ENCODE data around the gene EML4. TPM values are rescaled to one million over a fixed set of nuclear protein-coding genes. Genes with fewer than 3 reads are reported as not detected.

The EML4 gene
- total and polyA plus RNA-seq, 2 donors (not counting 1 experiment from before 2014, with no cell fraction given): 49.4 to 134 TPM

DNA sequence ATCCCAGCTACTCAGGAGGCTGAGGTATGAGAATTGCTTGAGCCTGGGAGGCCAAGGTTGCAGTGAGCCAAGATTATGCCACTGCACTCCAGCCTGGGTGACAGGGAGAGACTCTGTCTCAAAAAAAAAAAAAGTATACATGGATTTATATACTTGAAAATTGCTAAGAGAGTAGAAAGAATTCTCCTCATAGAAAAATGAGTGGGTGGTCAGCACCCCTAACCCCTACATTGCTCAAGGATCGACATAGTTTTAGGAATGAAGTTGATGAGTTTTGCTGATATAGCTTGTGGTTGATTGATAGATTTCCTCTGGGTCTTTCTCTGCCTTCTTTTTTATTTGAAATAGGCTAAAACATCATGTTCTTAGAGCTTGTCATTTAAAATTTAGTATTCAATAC, 58.9 kb downstream of the EML4 start:
- no peak overlapping the region for H3K4me3 Mint-ChIP-seq
- peaks cover 62% of the 10 kb centered on the region for H4K20me1 ChIP-seq (ENCODE audit: control insufficient read depth, insufficient read depth, low read length, poor library complexity, severe bottlenecking)
- no CpG with 5 or more reads among the region's 1 CpG for WGBS (ENCODE audit: insufficient coverage)
- intact Hi-C loops (cut with micrococcal nuclease): no loop called here
- H3K27me3 Mint-ChIP-seq: no peaks in the 10 kb centered on the region
- no peak overlapping the region for H3K27ac Mint-ChIP-seq
- no peak overlapping the region for H2AFZ ChIP-seq (ENCODE audit: insufficient read depth, low read depth, low read length, poor library complexity, severe bottlenecking)
- no peak overlapping the region for H3K27ac ChIP-seq (ENCODE audit: low read length in 2 of 2)
- H3K9me3 Mint-ChIP-seq (ENCODE audit: insufficient read depth): no peaks in the 10 kb centered on the region
- no peaks in the 10 kb centered on the region for H3K27me3 ChIP-seq (replicated peaks in 1 of 4; ENCODE audit: control extremely low read depth in 1 of 4, control insufficient read depth in 3 of 4, insufficient read depth in 4 of 4, low read length in 3 of 4)
- no peak overlapping the region for H3K9ac ChIP-seq (ENCODE audit: low read length)
- ChIA-PET CTCF (interaction anchor here (0.7 to 1.7 kb wide), 4 partner anchors 9 to 250 kb away, joined by 3 to 6 read pairs (median 3); no protein-coding TSS in a partner anchor), POLR2A (no interaction called here)
- TF ChIP-seq, protein P1, sequence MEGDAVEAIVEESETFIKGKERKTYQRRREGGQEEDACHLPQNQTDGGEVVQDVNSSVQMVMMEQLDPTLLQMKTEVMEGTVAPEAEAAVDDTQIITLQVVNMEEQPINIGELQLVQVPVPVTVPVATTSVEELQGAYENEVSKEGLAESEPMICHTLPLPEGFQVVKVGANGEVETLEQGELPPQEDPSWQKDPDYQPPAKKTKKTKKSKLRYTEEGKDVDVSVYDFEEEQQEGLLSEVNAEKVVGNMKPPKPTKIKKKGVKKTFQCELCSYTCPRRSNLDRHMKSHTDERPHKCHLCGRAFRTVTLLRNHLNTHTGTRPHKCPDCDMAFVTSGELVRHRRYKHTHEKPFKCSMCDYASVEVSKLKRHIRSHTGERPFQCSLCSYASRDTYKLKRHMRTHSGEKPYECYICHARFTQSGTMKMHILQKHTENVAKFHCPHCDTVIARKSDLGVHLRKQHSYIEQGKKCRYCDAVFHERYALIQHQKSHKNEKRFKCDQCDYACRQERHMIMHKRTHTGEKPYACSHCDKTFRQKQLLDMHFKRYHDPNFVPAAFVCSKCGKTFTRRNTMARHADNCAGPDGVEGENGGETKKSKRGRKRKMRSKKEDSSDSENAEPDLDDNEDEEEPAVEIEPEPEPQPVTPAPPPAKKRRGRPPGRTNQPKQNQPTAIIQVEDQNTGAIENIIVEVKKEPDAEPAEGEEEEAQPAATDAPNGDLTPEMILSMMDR (IDR thresholded peaks at IDR 0.05): no peak
- TF ChIP-seq EZH2 (IDR thresholded peaks at IDR 0.05; ENCODE audit: borderline replicate concordance, insufficient read depth, low read depth, low read length, poor library complexity, severe bottlenecking): no peak
- peaks cover 0 to 16% of the 10 kb centered on the region in 2 donors for H3K4me1 ChIP-seq (ENCODE audit: control insufficient read depth in 2 of 2, insufficient read depth in 2 of 2, low read length in 2 of 2)
- no peak overlapping the region for H3K4me3 ChIP-seq (ENCODE audit: control extremely low read depth in 1 of 5, extremely low read depth in 1 of 5, insufficient read depth in 1 of 5, low read depth in 2 of 5, low read length in 4 of 5)
- peaks cover 61% of the 10 kb centered on the region for H3K4me1 Mint-ChIP-seq
- H3K36me3 ChIP-seq (replicated peaks in 1 of 2; ENCODE audit: control extremely low read depth in 1 of 2, control insufficient read depth in 1 of 2, extremely low read depth in 1 of 2, insufficient read depth in 2 of 2, low read length in 1 of 2): peaks cover 0 to 5% of the 10 kb centered on the region in 2 experiments
- no peaks in the 10 kb centered on the region for H3K9me3 ChIP-seq (ENCODE audit: control extremely low read depth in 1 of 3, control insufficient read depth in 2 of 3, insufficient read depth in 1 of 3, low read length in 2 of 3)
- no peak overlapping the region for H3K4me2 ChIP-seq (replicated peaks; ENCODE audit: low read depth, low read length, poor library complexity, severe bottlenecking)
- peaks cover 94% of the 10 kb centered on the region for H3K79me2 ChIP-seq (ENCODE audit: control insufficient read depth, insufficient read depth, low read length)
- DNase-seq (no peak), ATAC-seq (ENCODE audit: low read depth) (no peak)

DNA sequence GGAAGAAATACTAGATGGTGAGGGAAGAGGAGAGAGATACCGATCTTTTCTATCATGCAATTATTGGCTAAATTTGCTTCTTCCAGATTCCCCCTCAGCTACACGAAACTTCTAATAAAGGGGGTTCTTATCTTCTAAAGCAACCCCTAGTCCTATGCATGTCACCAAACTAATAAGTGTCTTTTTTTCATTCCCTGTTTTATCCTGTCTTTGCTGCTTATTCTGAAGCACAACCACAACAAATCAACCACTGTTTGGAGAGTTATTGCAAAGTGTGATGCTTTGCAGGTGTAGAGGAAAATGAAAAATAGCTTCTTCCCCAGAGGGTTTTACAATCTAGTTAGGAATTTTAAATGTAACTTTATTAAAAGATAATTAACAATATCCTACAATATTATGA, 60.8 kb downstream of the EML4 start:
- H3K27me3 ChIP-seq (replicated peaks in 1 of 4; ENCODE audit: control extremely low read depth in 1 of 4, control insufficient read depth in 3 of 4, insufficient read depth in 4 of 4, low read length in 3 of 4): no peaks in the 10 kb centered on the region
- ChIA-PET POLR2A (no interaction called here), CTCF (interaction anchor here (0.8 to 3.1 kb wide), 7 partner anchors 20 to 360 kb away, joined by 3 to 15 read pairs (median 3); no protein-coding TSS in a partner anchor)
- H3K9ac ChIP-seq (ENCODE audit: low read length): no peak overlapping the region
- no CpG with 5 or more reads among the region's 2 CpGs for WGBS (ENCODE audit: insufficient coverage)
- no peak overlapping the region for H3K4me2 ChIP-seq (replicated peaks; ENCODE audit: low read depth, low read length, poor library complexity, severe bottlenecking)
- ATAC-seq (ENCODE audit: low read depth): no peak
- intact Hi-C loops (cut with micrococcal nuclease): no loop called here
- H3K27ac ChIP-seq (ENCODE audit: low read length in 2 of 2): no peak overlapping the region
- H3K36me3 ChIP-seq (replicated peaks in 1 of 2; ENCODE audit: control extremely low read depth in 1 of 2, control insufficient read depth in 1 of 2, extremely low read depth in 1 of 2, insufficient read depth in 2 of 2, low read length in 1 of 2): peaks cover 4 to 5% of the 10 kb centered on the region in 2 experiments
- H3K4me1 ChIP-seq (ENCODE audit: control insufficient read depth in 2 of 2, insufficient read depth in 2 of 2, low read length in 2 of 2): peaks cover 0 to 6% of the 10 kb centered on the region in 2 donors
- H3K4me1 Mint-ChIP-seq: peaks cover 50% of the 10 kb centered on the region
- peaks cover 59% of the 10 kb centered on the region for H4K20me1 ChIP-seq (ENCODE audit: control insufficient read depth, insufficient read depth, low read length, poor library complexity, severe bottlenecking)
- H3K4me3 Mint-ChIP-seq: no peak overlapping the region
- H3K9me3 ChIP-seq (ENCODE audit: control extremely low read depth in 1 of 3, control insufficient read depth in 2 of 3, insufficient read depth in 1 of 3, low read length in 2 of 3): no peaks in the 10 kb centered on the region
- H2AFZ ChIP-seq (ENCODE audit: insufficient read depth, low read depth, low read length, poor library complexity, severe bottlenecking): no peak overlapping the region
- no peaks in the 10 kb centered on the region for H3K9me3 Mint-ChIP-seq (ENCODE audit: insufficient read depth)
- no peak overlapping the region for H3K4me3 ChIP-seq (ENCODE audit: control extremely low read depth in 1 of 5, extremely low read depth in 1 of 5, insufficient read depth in 1 of 5, low read depth in 2 of 5, low read length in 4 of 5)
- H3K79me2 ChIP-seq (ENCODE audit: control insufficient read depth, insufficient read depth, low read length): peaks cover 94% of the 10 kb centered on the region
- no peak for DNase-seq
- H3K27me3 Mint-ChIP-seq: no peaks in the 10 kb centered on the region
- no peak overlapping the region for H3K27ac Mint-ChIP-seq
- TF ChIP-seq, protein P1 (IDR thresholded peaks at IDR 0.05): no peak
- TF ChIP-seq EZH2 (IDR thresholded peaks at IDR 0.05; ENCODE audit: borderline replicate concordance, insufficient read depth, low read depth, low read length, poor library complexity, severe bottlenecking): no peak
